Measurements from ENCODE around the gene AMT.

Gene AMT

GRCh38 chr3:49377483-49377882, 44.8 kb downstream of the AMT start:
- TF ChIP-seq, protein P1, sequence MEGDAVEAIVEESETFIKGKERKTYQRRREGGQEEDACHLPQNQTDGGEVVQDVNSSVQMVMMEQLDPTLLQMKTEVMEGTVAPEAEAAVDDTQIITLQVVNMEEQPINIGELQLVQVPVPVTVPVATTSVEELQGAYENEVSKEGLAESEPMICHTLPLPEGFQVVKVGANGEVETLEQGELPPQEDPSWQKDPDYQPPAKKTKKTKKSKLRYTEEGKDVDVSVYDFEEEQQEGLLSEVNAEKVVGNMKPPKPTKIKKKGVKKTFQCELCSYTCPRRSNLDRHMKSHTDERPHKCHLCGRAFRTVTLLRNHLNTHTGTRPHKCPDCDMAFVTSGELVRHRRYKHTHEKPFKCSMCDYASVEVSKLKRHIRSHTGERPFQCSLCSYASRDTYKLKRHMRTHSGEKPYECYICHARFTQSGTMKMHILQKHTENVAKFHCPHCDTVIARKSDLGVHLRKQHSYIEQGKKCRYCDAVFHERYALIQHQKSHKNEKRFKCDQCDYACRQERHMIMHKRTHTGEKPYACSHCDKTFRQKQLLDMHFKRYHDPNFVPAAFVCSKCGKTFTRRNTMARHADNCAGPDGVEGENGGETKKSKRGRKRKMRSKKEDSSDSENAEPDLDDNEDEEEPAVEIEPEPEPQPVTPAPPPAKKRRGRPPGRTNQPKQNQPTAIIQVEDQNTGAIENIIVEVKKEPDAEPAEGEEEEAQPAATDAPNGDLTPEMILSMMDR (IDR thresholded peaks at IDR 0.05), result no peak
- H3K27ac ChIP-seq, result peak overlapping the region in 1 of 2 donors; percentile 69

GRCh38 chr3:49371946-49372345, 50.3 kb downstream of the AMT start:
- TF ChIP-seq, protein P1 (IDR thresholded peaks at IDR 0.05), result no peak
- DNase-seq (ENCODE audit: low spot score), result no peak
- H3K4me3 ChIP-seq, result no peak overlapping the region
- no peak overlapping the region for H3K27ac ChIP-seq

More at GRCh38 chr3:49377483-49377882, 44.8 kb downstream of the AMT start:
- no peak for DNase-seq (ENCODE audit: low spot score)
- H3K4me3 ChIP-seq, result no peak overlapping the region

DNA sequence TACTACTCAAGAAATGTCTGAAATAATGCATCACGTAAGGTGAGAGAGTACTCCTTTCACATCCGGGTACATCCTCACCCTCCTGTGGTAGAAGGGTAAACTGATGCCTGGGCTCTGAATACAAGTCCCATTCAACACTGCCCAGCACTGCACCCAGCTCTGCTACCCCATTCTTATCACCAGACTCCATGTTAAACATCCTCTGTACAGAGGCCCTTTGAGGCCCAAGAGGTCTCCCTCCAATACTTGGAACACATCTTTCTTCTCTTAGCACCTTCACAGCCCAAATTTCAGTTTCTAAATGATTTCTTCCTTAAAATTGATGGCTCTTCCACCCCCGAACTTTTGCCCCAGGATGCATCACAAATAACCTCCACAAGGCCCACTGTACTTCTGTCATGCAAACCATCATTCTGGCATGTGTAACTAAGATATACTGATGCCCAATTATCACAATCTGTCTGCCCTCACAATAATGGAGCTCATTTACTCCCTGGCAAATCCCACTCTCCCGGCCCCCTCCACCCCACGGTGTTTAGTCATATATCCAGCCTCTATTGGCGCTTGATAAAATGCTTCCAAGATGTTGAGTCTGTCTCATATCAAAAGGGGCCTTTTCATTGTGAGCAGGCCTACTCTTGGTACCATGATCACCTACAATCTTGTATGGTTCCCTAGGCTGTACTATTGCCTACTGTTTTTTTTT, 51.5 kb downstream of the AMT start:
- Histone ChIP-seq H3K4me3 (no peak overlapping the region), H3K27ac (no peak overlapping the region)
- DNase-seq (ENCODE audit: low spot score), result no peak
- TF ChIP-seq, protein P1 (IDR thresholded peaks at IDR 0.05), result no peak
